Fibroblast of pulmonary artery (primary cell): ENCODE data around the gene SMPDL3A.

Experiments
- DNase-seq: peaks from one replicate; pipeline ENCODE4 v3.0.0-alpha.2; 2010; ENCODE audit warnings: low read depth
- H3K4me3 ChIP-seq: replicated peaks from 2 replicates; pipeline ENCODE4 v1.5.1; 2011; ENCODE audit warnings: low read depth, mild to moderate bottlenecking, control low read depth, low read length, moderate library complexity
- CTCF ChIP-seq: IDR thresholded peaks from 2 replicates; pipeline ENCODE4 v1.5.1; 2011; ENCODE audit warnings: mild to moderate bottlenecking, control low read depth, low read length, inconsistent platforms; ENCODE audit errors: missing control alignments

Gene SMPDL3A

GRCh38 chr6:122845916-122846612 is 57.0 kb downstream of the SMPDL3A start:
- DNase-seq: peak; percentile 18
- TF ChIP-seq CTCF: no peak
- peak overlapping the region; percentile 10 for H3K4me3 ChIP-seq

- TF ChIP-seq CTCF: no peak
- H3K4me3 ChIP-seq: no peak overlapping the region
- no peak for DNase-seq
These were observed 64.4 kb downstream of the SMPDL3A start for GRCh38 chr6:122853259-122853995.
